ENCODE data around the gene WEE2.
"Not testable (repeated sequence)": the region's sequence is repeated elsewhere in the genome, so short reads cannot be mapped to it uniquely, and the experiment has no call there.

WEE2 gene

GRCh38 chr7:141715794-141716689, 7.9 kb downstream of the WEE2 start:
- DNase-seq, result no peak

- no peak for DNase-seq
Observed at GRCh38 chr7:141717450-141717849, 9.3 kb downstream of the WEE2 start.

GRCh38 chr7:141722529-141722928, 14.4 kb downstream of the WEE2 start:
- DNase-seq, result no peak

- DNase-seq, result no peak
Observed at GRCh38 chr7:141729020-141729419, 20.9 kb downstream of the WEE2 start.

GRCh38 chr7:141731476-141732149, 23.5 kb downstream of the WEE2 start:
- no peak for DNase-seq

GRCh38 chr7:141737118-141737835, 29.1 kb downstream of the WEE2 start:
- no peak for DNase-seq

- peak; percentile 90 for DNase-seq
Observed at GRCh38 chr7:141737836-141738591, 29.9 kb downstream of the WEE2 start, which contains the start of gene SSBP1. SSBP1 (plus strand) TSS chr7:141738358; CDS start chr7:141739167, 809 bp downstream.

- DNase-seq, result peak; percentile 2
Observed at GRCh38 chr7:141738592-141739013, 30.4 kb downstream of the WEE2 start.

- DNase-seq, result no peak
Observed at GRCh38 chr7:141739250-141739649, 31.1 kb downstream of the WEE2 start.

GRCh38 chr7:141742229-141742628, 34.1 kb downstream of the WEE2 start:
- no peak for DNase-seq

- DNase-seq, result no peak
Observed at GRCh38 chr7:141744131-141744530, 36.0 kb downstream of the WEE2 start.

- DNase-seq, result no peak
Observed at GRCh38 chr7:141748396-141748795, 40.2 kb downstream of the WEE2 start.

GRCh38 chr7:141751904-141752303, 43.8 kb downstream of the WEE2 start:
- DNase-seq, result not testable (repeated sequence)

GRCh38 chr7:141752634-141753033, 44.5 kb downstream of the WEE2 start:
- DNase-seq, result no peak

GRCh38 chr7:141754939-141755338, 46.8 kb downstream of the WEE2 start:
- no peak for DNase-seq

GRCh38 chr7:141763797-141764196, 55.6 kb downstream of the WEE2 start, which contains the start of gene TAS2R3:
TAS2R3 (plus strand) TSS chr7:141764097; CDS start chr7:141764159, 62 bp downstream.
- no peak for DNase-seq

GRCh38 chr7:141770083-141770583, 62.0 kb downstream of the WEE2 start:
- not testable (repeated sequence) for DNase-seq

- DNase-seq, result no peak
Observed at GRCh38 chr7:141776374-141776773, 68.2 kb downstream of the WEE2 start, which contains the start of gene TAS2R4. TAS2R4 (plus strand) TSS chr7:141776674; CDS start chr7:141778489, 1,815 bp downstream.

All from NCI-H524 treated with DMSO at 0.1 percent for 48 hours (cell line).